ENCODE measurements around the gene COQ5.

DNA sequence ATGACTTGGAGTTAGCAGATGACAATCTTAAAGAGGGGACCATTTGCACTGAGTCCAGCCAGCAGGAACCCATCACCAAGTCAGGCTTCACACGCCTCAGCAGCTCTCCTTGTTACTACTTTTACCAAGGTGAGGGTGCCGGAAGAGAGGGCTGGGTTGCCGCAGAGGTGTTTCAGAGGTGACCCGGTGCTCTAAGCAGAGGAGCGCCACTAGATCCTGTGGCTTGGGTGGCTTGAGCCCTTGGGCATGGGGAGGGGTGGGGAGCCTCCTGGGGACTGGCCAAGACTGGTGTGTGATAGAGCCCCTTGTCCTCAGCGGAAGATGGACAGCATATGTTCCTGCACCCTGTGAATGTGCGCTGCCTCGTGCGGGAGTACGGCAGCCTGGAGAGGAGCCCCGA is 34.5 kb upstream of the COQ5 start:
- TF ChIP-seq, protein P1, sequence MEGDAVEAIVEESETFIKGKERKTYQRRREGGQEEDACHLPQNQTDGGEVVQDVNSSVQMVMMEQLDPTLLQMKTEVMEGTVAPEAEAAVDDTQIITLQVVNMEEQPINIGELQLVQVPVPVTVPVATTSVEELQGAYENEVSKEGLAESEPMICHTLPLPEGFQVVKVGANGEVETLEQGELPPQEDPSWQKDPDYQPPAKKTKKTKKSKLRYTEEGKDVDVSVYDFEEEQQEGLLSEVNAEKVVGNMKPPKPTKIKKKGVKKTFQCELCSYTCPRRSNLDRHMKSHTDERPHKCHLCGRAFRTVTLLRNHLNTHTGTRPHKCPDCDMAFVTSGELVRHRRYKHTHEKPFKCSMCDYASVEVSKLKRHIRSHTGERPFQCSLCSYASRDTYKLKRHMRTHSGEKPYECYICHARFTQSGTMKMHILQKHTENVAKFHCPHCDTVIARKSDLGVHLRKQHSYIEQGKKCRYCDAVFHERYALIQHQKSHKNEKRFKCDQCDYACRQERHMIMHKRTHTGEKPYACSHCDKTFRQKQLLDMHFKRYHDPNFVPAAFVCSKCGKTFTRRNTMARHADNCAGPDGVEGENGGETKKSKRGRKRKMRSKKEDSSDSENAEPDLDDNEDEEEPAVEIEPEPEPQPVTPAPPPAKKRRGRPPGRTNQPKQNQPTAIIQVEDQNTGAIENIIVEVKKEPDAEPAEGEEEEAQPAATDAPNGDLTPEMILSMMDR (IDR thresholded peaks at IDR 0.05; ENCODE audit: low read depth, low read length, poor library complexity, severe bottlenecking): no peak
- no peak for TF ChIP-seq EZH2phosphoT487 (IDR thresholded peaks at IDR 0.05; ENCODE audit: borderline replicate concordance, low read length)
